Gastroesophageal sphincter (tissue), 3 donors: ENCODE results near the gene AP2B1.

Experiments
- CTCF ChIP-seq, 4 experiments: fragments of 200-600 bp in 2 of 4; fragments of 450-650 bp in 2 of 4; sonication (generic) in 1 of 4; IDR thresholded peaks; one replicate each; pipeline ENCODE4 v1.5.1; 2017 to 2019; ENCODE audit warnings: antibody characterized with exemption in 4 of 4, mild to moderate bottlenecking in 2 of 4, moderate library complexity in 2 of 4
- EP300 ChIP-seq: sonication (generic); formaldehyde crosslinking; IDR thresholded peaks from one replicate; pipeline ENCODE4 v1.6.1; 2017; ENCODE audit warnings: antibody characterized with exemption, mild to moderate bottlenecking
- POLR2A ChIP-seq, 2 donors: fragments of 450-650 bp; IDR thresholded peaks; one replicate each; pipeline ENCODE4 v1.6.1; 2017; ENCODE audit warnings: antibody characterized with exemption in 2 of 2, mild to moderate bottlenecking in 2 of 2, moderate library complexity in 1 of 2

- TF ChIP-seq EP300: no peak
- peak in 1 of 4 experiments; percentile 7 for TF ChIP-seq CTCF (IDR thresholded peaks at IDR 0.05)
- TF ChIP-seq POLR2A (IDR thresholded peaks at IDR 0.05): no peak
These were observed 182.9 kb downstream of the AP2B1 start for GRCh38 chr17:35769895-35770486.
